MM.1S (cell line): ENCODE measurements around the gene CDKN2D.
"Not testable (repeated sequence)": the region's sequence is repeated elsewhere in the genome, so short reads cannot be mapped to it uniquely, and the experiment has no call there.

Source experiments
- DNase-seq: peaks from one replicate; pipeline ENCODE4 v3.0.0-alpha.2; 2015
- H2AFZ ChIP-seq: fragments of 300-600 bp; sonication (generic); 2 replicates; pipeline ENCODE4 v1.6.0; 2016; ENCODE audit warnings: antibody characterized with exemption, low read length
- H3F3A ChIP-seq: fragments of 300-600 bp; sonication (generic); 2 replicates; pipeline ENCODE4 v1.6.1; 2016; ENCODE audit warnings: mild to moderate bottlenecking, antibody characterized with exemption, low read length, moderate library complexity, mixed read lengths; ENCODE audit not compliant: insufficient read depth
- H3K27ac ChIP-seq: fragments of 300-600 bp; sonication (generic); 2 replicates; pipeline ENCODE4 v1.5.1; 2016; ENCODE audit warnings: mild to moderate bottlenecking, low read length
- H3K27me3 ChIP-seq: fragments of 300-600 bp; sonication (generic); replicated peaks from 2 replicates; pipeline ENCODE4 v1.6.0; 2016; ENCODE audit warnings: low read length; ENCODE audit not compliant: insufficient read depth
- H3K36me3 ChIP-seq: fragments of 300-600 bp; sonication (generic); replicated peaks from 2 replicates; pipeline ENCODE4 v1.6.1; 2016; ENCODE audit warnings: mild to moderate bottlenecking, low read length, mixed read lengths; ENCODE audit not compliant: insufficient read depth
- H3K4me1 ChIP-seq: fragments of 300-600 bp; sonication (generic); 2 replicates; pipeline ENCODE4 v1.6.1; 2016; ENCODE audit warnings: low read length, mixed read lengths
- H3K4me2 ChIP-seq: fragments of 300-600 bp; sonication (generic); 2 replicates; pipeline ENCODE4 v1.6.0; 2016; ENCODE audit warnings: low read depth, low read length
- H3K4me3 ChIP-seq: fragments of 300-600 bp; sonication (generic); 2 replicates; pipeline ENCODE4 v1.5.1; 2016; ENCODE audit warnings: low read length, mixed read lengths
- H3K79me2 ChIP-seq: fragments of 300-600 bp; sonication (generic); 2 replicates; pipeline ENCODE4 v1.6.1; 2016; ENCODE audit warnings: mixed run types, low read length, mixed read lengths
- H3K9ac ChIP-seq: fragments of 300-600 bp; sonication (generic); 2 replicates; pipeline ENCODE4 v1.6.1; 2016; ENCODE audit warnings: low read length, mixed read lengths
- H3K9me2 ChIP-seq: fragments of 300-600 bp; sonication (generic); replicated peaks from 2 replicates; pipeline ENCODE4 v1.6.1; 2016; ENCODE audit warnings: mild to moderate bottlenecking, low read length, mixed read lengths; ENCODE audit not compliant: insufficient read depth
- H3K9me3 ChIP-seq: fragments of 300-600 bp; sonication (generic); replicated peaks from 2 replicates; pipeline ENCODE4 v1.6.1; 2016; ENCODE audit warnings: mild to moderate bottlenecking, low read length, mixed read lengths; ENCODE audit not compliant: insufficient read depth
- H4K20me1 ChIP-seq: fragments of 300-600 bp; sonication (generic); 2 replicates; pipeline ENCODE4 v1.6.1; 2016; ENCODE audit warnings: mild to moderate bottlenecking, low read length, moderate library complexity, mixed read lengths; ENCODE audit not compliant: insufficient read depth
- CTCF ChIP-seq: fragments of 300-600 bp; sonication (generic); IDR thresholded peaks from 2 replicates; pipeline ENCODE4 v1.5.1; 2016; ENCODE audit warnings: antibody characterized with exemption, low read length, mixed read lengths
- EZH2 ChIP-seq: fragments of 300-600 bp; sonication (generic); optimal IDR thresholded peaks from 2 replicates; pipeline ENCODE3; 2017; ENCODE audit warnings: low read depth, mild to moderate bottlenecking, antibody characterized with exemption, low read length, mixed read lengths
- EZH2phosphoT487 ChIP-seq: fragments of 300-600 bp; sonication (generic); IDR thresholded peaks from 2 replicates; pipeline ENCODE4 v1.6.1; 2018; ENCODE audit warnings: antibody characterized with exemption, low read length

Gene CDKN2D

GRCh38 chr19:10543420-10544241, 25.1 kb downstream of the CDKN2D start, which contains the start of gene ATG4D:
TSS of gene ATG4D (plus strand) at chr19:10543904. CDS start at chr19:10544091, 187 bp downstream.
- peak within 1 kb of the TSS; percentile 97 for H3K4me3 ChIP-seq
- peak within 1 kb of the TSS; percentile 56; the same call in 1 of the 2 replicates for H3K27ac ChIP-seq
- H3K9me2 ChIP-seq = no peaks in the 10 kb centered on the region
- TF ChIP-seq EZH2 (no peak), CTCF (no peak)
- peaks cover 33% of the 10 kb centered on the region for H3K79me2 ChIP-seq
- no peaks in the 10 kb centered on the region for H3K9me3 ChIP-seq
- H3K36me3 ChIP-seq = no peaks in the 10 kb centered on the region
- peak within 1 kb of the TSS; percentile 77 for H2AFZ ChIP-seq
- no peaks in the 10 kb centered on the region for H4K20me1 ChIP-seq
- H3K27me3 ChIP-seq = peaks cover 10% of the 10 kb centered on the region
- peak within 1 kb of the TSS; percentile 95 for H3K4me2 ChIP-seq
- H3K4me1 ChIP-seq = peaks cover 10% of the 10 kb centered on the region
- DNase-seq = peak; percentile 90
- H3K9ac ChIP-seq = peak within 1 kb of the TSS; percentile 95
- H3F3A ChIP-seq = no peaks in the 10 kb centered on the region

GRCh38 chr19:10543059-10543419, 25.7 kb downstream of the CDKN2D start:
- DNase-seq = no peak
- Histone ChIP-seq H4K20me1 (no peaks in the 10 kb centered on the region), H3K27ac (no peak overlapping the region), H3K79me2 (peaks cover 32% of the 10 kb centered on the region), H3K27me3 (peaks cover 16% of the 10 kb centered on the region), H3F3A (no peaks in the 10 kb centered on the region), H3K4me2 (peak overlapping the region; percentile 94), H3K9me3 (no peaks in the 10 kb centered on the region), H3K4me3 (peak overlapping the region; percentile 97), H2AFZ (peak overlapping the region; percentile 77), H3K9ac (peak overlapping the region; percentile 95; the same call in 1 of the 2 replicates), H3K9me2 (no peaks in the 10 kb centered on the region), H3K36me3 (no peaks in the 10 kb centered on the region), H3K4me1 (peaks cover 10% of the 10 kb centered on the region)
- TF ChIP-seq EZH2 (no peak), EZH2phosphoT487 (no peak), CTCF (no peak)

- not testable (repeated sequence) for H3K4me1 ChIP-seq, H3K27ac ChIP-seq, H3K9me3 ChIP-seq, H4K20me1 ChIP-seq, H3K36me3 ChIP-seq, H3K4me2 ChIP-seq, H3F3A ChIP-seq, DNase-seq, H3K9ac ChIP-seq, H3K79me2 ChIP-seq, H3K9me2 ChIP-seq, H3K4me3 ChIP-seq, H2AFZ ChIP-seq
- peaks cover 17% of the 10 kb centered on the region for H3K27me3 ChIP-seq
Observed at GRCh38 chr19:10539016-10539415, 29.8 kb downstream of the CDKN2D start.
